Vagina (tissue), 2 donors: Measurements from ENCODE around the gene STXBP1.

Experiments used
- CTCF ChIP-seq, 3 experiments: fragments of 450-650 bp in 2 of 3; fragments of 200-600 bp in 1 of 3; sonication (generic) in 1 of 3; IDR thresholded peaks; one replicate each; pipeline ENCODE4 v1.5.1; 2017 to 2019; ENCODE audit warnings: antibody characterized with exemption in 3 of 3, mild to moderate bottlenecking in 2 of 3, moderate library complexity in 2 of 3
- POLR2A ChIP-seq, 2 donors: fragments of 450-650 bp; IDR thresholded peaks; one replicate each; pipeline ENCODE4 v1.6.1; 2017; ENCODE audit warnings: antibody characterized with exemption in 2 of 2, mild to moderate bottlenecking in 2 of 2, moderate library complexity in 2 of 2
- POLR2AphosphoS5 ChIP-seq, 2 donors: sonication (generic); formaldehyde crosslinking; IDR thresholded peaks; one replicate each; pipeline ENCODE4 v1.9.0; 2017; ENCODE audit warnings: antibody characterized with exemption in 2 of 2, mild to moderate bottlenecking in 2 of 2, low read depth in 1 of 2; ENCODE audit not compliant: insufficient read depth in 1 of 2

GRCh38 chr9:127711831-127712274 lies 99.8 kb downstream of the STXBP1 start:
- no peak for TF ChIP-seq CTCF (IDR thresholded peaks at IDR 0.05)
- TF ChIP-seq POLR2A (IDR thresholded peaks at IDR 0.05): no peak
- no peak for TF ChIP-seq POLR2AphosphoS5 (IDR thresholded peaks at IDR 0.05; ENCODE audit: insufficient read depth in 1 of 2, low read depth in 1 of 2)
